HUES48 (cell line): ENCODE measurements around the gene DLG2.
A peak's percentile ranks its signal among the peaks of the same experiment; 100 is the strongest.

Experiments used
- H3K27ac ChIP-seq: one replicate; pipeline ENCODE4 v1.7.0; 2013; ENCODE audit warnings: low read depth, low read length, inconsistent platforms
- H3K27me3 ChIP-seq: 2 replicates; pipeline ENCODE4 v1.6.1; 2013; ENCODE audit warnings: mild to moderate bottlenecking, low read length; ENCODE audit not compliant: control insufficient read depth, insufficient read depth
- H3K36me3 ChIP-seq: 2 replicates; pipeline ENCODE4 v1.6.1; 2013; ENCODE audit warnings: low read length; ENCODE audit not compliant: control insufficient read depth, insufficient read depth
- H3K4me1 ChIP-seq: 2 replicates; pipeline ENCODE4 v1.6.1; 2013; ENCODE audit warnings: mild to moderate bottlenecking, low read length; ENCODE audit not compliant: control insufficient read depth, insufficient read depth
- H3K4me3 ChIP-seq: 2 replicates; pipeline ENCODE4 v1.5.1; 2013; ENCODE audit warnings: mild to moderate bottlenecking, low read depth, low read length
- H3K9ac ChIP-seq: 2 replicates; pipeline ENCODE4 v1.6.1; 2013; ENCODE audit warnings: mild to moderate bottlenecking, low read depth, low read length, moderate library complexity
- H3K9me3 ChIP-seq: 2 replicates; pipeline ENCODE4 v1.6.1; 2013; ENCODE audit warnings: low read length; ENCODE audit not compliant: control insufficient read depth, insufficient read depth

DLG2 gene

DNA sequence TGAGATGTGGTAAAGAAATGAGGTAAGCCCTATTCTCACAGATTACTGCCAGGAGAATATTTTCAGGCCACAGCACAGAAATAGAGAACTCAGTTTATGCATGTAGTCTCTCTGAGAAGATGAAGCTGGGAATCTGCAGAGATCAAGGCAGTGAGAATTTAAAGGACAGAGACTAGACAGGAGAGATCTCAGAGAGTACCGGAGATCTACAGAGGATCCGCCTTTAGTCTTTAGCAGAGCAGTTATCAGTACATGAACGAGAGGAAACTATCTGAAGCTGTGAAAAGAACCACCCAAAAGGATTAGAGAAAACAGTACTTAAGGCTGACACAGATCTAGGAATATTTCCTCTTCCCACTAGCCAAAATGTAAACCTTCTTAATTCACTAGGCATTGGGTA, 101.5 kb downstream of the DLG2 start:
- no peaks in the 10 kb centered on the region; the same call in 1 of the 2 replicates for H3K36me3 ChIP-seq
- peak overlapping the region; percentile 63 for H3K27ac ChIP-seq
- H3K9ac ChIP-seq, result no peak overlapping the region
- peaks cover 23% of the 10 kb centered on the region for H3K4me1 ChIP-seq
- peaks cover 33% of the 10 kb centered on the region for H3K9me3 ChIP-seq
- no peaks in the 10 kb centered on the region for H3K27me3 ChIP-seq
- H3K4me3 ChIP-seq, result no peak overlapping the region

DNA sequence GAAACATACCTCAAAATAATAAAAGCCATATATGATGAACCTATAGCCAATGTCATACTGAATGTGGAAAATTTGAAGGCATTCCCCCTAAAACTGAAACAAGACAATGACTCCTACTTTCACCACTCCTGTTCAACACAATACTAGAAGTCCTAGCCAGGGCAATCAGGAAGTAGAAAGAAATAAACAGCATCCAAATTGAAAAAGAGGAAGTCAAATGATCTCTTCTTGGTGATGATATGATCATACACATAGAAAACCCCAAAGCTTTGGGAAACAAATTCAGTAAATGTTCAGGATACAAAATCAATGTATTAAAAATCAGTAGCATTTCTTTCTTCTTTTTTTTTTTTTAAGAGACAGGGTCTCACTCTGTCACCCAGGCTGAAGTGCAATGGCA, 109.9 kb downstream of the DLG2 start:
- Histone ChIP-seq H3K9ac (no peak overlapping the region), H3K9me3 (peaks cover 14% of the 10 kb centered on the region), H3K36me3 (no peaks in the 10 kb centered on the region), H3K27me3 (no peaks in the 10 kb centered on the region), H3K4me3 (no peak overlapping the region), H3K4me1 (no peaks in the 10 kb centered on the region), H3K27ac (no peak overlapping the region)

DNA sequence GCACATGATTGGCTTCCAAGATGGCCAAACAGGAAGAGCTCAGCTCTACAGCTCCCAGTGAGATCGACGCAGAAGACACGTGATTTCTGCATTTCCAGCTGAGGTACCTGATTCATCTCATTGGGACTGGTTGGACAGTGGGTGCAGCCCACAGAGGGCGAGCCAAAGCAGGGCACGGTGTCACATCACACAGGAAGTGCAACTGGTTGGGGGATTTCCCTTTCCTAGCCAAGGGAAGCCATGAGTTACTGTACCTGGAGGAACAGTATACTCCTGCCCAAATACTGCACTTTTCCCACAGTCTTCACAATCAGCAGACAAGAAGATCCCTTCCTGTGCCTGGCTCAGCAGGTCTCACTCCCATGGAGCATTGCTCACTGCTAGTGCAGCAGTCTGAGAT, 131.2 kb downstream of the DLG2 start:
- Histone ChIP-seq H3K36me3 (no peaks in the 10 kb centered on the region), H3K4me1 (no peaks in the 10 kb centered on the region), H3K4me3 (no peak overlapping the region), H3K9ac (no peak overlapping the region), H3K9me3 (peaks cover 4% of the 10 kb centered on the region; the same call in 1 of the 2 replicates), H3K27ac (no peak overlapping the region), H3K27me3 (no peaks in the 10 kb centered on the region)

DNA sequence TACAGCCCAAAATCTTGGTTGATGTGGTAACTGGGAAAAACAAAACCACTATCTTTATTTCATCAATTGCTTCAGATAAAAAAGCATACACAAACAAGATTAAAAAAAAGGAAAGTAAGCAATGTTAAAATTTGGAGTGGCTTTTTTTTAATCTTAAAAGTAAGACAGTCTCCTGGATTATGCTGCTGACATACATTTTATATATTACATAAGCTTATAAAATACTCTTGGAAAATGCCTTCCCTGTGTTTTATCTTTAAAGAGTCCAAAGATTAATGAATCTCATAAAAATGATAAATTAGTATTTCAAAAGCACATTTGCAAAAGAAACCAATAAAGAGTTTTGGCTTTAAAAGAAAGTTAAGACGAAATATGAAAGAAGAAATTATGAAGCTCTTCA, 132.7 kb downstream of the DLG2 start:
- no peaks in the 10 kb centered on the region for H3K36me3 ChIP-seq
- H3K27ac ChIP-seq, result no peak overlapping the region
- no peaks in the 10 kb centered on the region for H3K27me3 ChIP-seq
- H3K4me3 ChIP-seq, result no peak overlapping the region
- H3K4me1 ChIP-seq, result no peaks in the 10 kb centered on the region
- H3K9ac ChIP-seq, result no peak overlapping the region
- H3K9me3 ChIP-seq, result peaks cover 4% of the 10 kb centered on the region; the same call in 1 of the 2 replicates

- H3K9me3 ChIP-seq, result no peaks in the 10 kb centered on the region
- H3K27ac ChIP-seq, result no peak overlapping the region
- H3K4me3 ChIP-seq, result no peak overlapping the region
- no peaks in the 10 kb centered on the region for H3K4me1 ChIP-seq
- H3K27me3 ChIP-seq, result no peaks in the 10 kb centered on the region
- no peak overlapping the region for H3K9ac ChIP-seq
- no peaks in the 10 kb centered on the region for H3K36me3 ChIP-seq
These were observed 141.2 kb downstream of the DLG2 start for GRCh38 chr11:85485902-85486301.

- H3K4me3 ChIP-seq, result no peak overlapping the region
- no peaks in the 10 kb centered on the region for H3K4me1 ChIP-seq
- H3K27me3 ChIP-seq, result no peaks in the 10 kb centered on the region
- no peaks in the 10 kb centered on the region for H3K9me3 ChIP-seq
- no peak overlapping the region for H3K27ac ChIP-seq
- H3K36me3 ChIP-seq, result no peaks in the 10 kb centered on the region
- no peak overlapping the region for H3K9ac ChIP-seq
These were observed 143.3 kb downstream of the DLG2 start for GRCh38 chr11:85483861-85484260.

DNA sequence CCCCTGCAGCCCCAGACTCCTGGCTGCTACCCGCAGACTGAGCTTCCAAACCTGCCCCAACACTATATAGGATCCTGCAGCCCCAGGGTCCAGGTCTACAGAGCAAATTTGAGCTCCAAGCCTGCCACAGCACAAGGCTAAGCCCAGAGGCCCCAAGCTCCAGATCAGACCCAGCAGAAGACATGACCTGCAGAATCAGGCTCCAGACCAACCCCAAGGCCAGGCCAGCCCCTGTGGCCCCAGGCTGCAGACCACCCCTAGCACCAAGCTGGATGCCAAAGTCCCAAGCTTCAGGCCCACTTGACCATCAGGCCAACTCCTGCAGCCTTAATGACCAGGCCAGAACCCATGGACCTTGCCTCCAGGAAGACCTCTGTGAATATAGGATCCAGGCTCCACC, 145.3 kb downstream of the DLG2 start:
- Histone ChIP-seq H3K9ac (no peak overlapping the region), H3K4me3 (no peak overlapping the region), H3K4me1 (no peaks in the 10 kb centered on the region), H3K27ac (no peak overlapping the region), H3K36me3 (no peaks in the 10 kb centered on the region), H3K9me3 (no peaks in the 10 kb centered on the region), H3K27me3 (no peaks in the 10 kb centered on the region)

GRCh38 chr11:85475660-85476517, 151.3 kb downstream of the DLG2 start:
- Histone ChIP-seq H3K27ac (no peak overlapping the region), H3K36me3 (no peaks in the 10 kb centered on the region), H3K9me3 (peaks cover 15% of the 10 kb centered on the region), H3K9ac (no peak overlapping the region), H3K4me1 (peaks cover 12% of the 10 kb centered on the region; the same call in 1 of the 2 replicates), H3K27me3 (no peaks in the 10 kb centered on the region), H3K4me3 (no peak overlapping the region)

DNA sequence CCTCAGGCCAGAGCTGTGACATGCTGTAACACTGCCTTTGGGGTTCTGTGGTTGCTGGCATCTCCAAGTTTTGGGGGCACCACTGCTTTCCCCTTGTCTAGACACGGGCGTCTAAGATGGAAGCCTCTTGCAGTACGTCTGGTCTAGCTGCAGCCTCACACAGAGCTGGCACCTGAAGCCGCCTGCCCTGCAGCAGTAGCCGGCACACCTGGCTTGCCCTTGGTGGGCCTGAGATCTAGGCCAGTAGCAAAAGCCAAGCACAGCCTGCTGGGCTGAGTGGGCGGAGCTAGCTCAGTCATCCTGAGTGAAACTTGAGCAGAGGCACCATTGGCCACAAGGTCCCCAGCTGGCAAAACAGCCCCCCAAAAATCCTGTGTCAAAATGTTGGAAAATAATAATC, 154.2 kb downstream of the DLG2 start:
- Histone ChIP-seq H3K4me3 (no peak overlapping the region), H3K36me3 (no peaks in the 10 kb centered on the region), H3K27ac (no peak overlapping the region), H3K27me3 (no peaks in the 10 kb centered on the region), H3K9ac (no peak overlapping the region), H3K9me3 (peaks cover 15% of the 10 kb centered on the region), H3K4me1 (peaks cover 24% of the 10 kb centered on the region)

GRCh38 chr11:85464283-85464682, 162.9 kb downstream of the DLG2 start:
- no peaks in the 10 kb centered on the region; the same call in 1 of the 2 replicates for H3K9me3 ChIP-seq
- H3K27ac ChIP-seq, result no peak overlapping the region
- H3K9ac ChIP-seq, result no peak overlapping the region
- H3K4me3 ChIP-seq, result no peak overlapping the region
- H3K36me3 ChIP-seq, result no peaks in the 10 kb centered on the region
- no peaks in the 10 kb centered on the region for H3K4me1 ChIP-seq
- no peaks in the 10 kb centered on the region for H3K27me3 ChIP-seq

GRCh38 chr11:85459304-85459703, 167.8 kb downstream of the DLG2 start:
- H3K4me3 ChIP-seq, result no peak overlapping the region
- H3K36me3 ChIP-seq, result no peaks in the 10 kb centered on the region
- H3K9ac ChIP-seq, result no peak overlapping the region

More at GRCh38 chr11:85459304-85459703, 167.8 kb downstream of the DLG2 start:
- Histone ChIP-seq H3K27ac (no peak overlapping the region), H3K9me3 (peaks cover 8% of the 10 kb centered on the region; the same call in 1 of the 2 replicates), H3K27me3 (no peaks in the 10 kb centered on the region), H3K4me1 (no peaks in the 10 kb centered on the region)
